ENCODE data around the gene ZDHHC22.

DNA sequence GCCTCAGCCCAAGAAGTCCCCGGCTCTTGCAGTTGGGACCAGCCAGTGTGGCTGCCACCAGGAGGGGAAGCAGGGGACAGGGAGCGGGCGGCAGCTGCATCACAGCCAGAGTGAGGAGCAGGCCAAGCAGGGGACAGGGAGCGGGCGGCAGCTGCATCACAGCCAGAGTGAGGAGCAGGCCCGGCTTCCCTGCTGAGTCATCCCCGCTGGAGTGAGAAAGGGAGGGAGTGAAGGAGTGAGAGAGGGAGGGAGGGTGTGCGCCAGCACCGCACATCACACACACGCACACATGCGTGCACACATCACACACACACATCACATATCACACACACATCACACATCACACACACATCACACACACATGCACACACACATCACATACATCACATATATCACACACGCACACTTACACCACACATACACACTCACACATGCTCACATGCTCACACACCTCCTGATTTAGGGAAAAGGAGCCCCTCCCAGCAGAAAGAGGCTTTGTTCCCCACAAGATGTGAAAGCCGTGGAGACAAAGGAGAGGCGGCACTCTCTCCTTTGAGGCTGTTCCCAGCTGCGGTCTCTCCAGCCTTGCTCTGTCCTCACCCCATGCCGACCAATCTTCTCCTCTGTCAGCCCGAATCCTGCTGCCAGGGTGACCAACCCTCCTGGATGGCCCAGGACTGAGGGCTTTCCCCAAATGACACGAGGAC is 16.7 kb upstream of the ZDHHC22 start:
- TF ChIP-seq, protein P1, sequence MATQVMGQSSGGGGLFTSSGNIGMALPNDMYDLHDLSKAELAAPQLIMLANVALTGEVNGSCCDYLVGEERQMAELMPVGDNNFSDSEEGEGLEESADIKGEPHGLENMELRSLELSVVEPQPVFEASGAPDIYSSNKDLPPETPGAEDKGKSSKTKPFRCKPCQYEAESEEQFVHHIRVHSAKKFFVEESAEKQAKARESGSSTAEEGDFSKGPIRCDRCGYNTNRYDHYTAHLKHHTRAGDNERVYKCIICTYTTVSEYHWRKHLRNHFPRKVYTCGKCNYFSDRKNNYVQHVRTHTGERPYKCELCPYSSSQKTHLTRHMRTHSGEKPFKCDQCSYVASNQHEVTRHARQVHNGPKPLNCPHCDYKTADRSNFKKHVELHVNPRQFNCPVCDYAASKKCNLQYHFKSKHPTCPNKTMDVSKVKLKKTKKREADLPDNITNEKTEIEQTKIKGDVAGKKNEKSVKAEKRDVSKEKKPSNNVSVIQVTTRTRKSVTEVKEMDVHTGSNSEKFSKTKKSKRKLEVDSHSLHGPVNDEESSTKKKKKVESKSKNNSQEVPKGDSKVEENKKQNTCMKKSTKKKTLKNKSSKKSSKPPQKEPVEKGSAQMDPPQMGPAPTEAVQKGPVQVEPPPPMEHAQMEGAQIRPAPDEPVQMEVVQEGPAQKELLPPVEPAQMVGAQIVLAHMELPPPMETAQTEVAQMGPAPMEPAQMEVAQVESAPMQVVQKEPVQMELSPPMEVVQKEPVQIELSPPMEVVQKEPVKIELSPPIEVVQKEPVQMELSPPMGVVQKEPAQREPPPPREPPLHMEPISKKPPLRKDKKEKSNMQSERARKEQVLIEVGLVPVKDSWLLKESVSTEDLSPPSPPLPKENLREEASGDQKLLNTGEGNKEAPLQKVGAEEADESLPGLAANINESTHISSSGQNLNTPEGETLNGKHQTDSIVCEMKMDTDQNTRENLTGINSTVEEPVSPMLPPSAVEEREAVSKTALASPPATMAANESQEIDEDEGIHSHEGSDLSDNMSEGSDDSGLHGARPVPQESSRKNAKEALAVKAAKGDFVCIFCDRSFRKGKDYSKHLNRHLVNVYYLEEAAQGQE (IDR thresholded peaks at IDR 0.05; ENCODE audit: insufficient replicate concordance, low read depth) = no peak
- no peak for TF ChIP-seq POLR2AphosphoS5 (IDR thresholded peaks at IDR 0.05; ENCODE audit: low read depth)
